ENCODE measurements around the gene NAPSA. TPM values are rescaled to one million over a fixed set of nuclear protein-coding genes. Genes with fewer than 3 reads are reported as not detected.

The NAPSA gene
- total RNA-seq, 2 donors from 2014 or later = 0.85 to 5.0 TPM

DNA sequence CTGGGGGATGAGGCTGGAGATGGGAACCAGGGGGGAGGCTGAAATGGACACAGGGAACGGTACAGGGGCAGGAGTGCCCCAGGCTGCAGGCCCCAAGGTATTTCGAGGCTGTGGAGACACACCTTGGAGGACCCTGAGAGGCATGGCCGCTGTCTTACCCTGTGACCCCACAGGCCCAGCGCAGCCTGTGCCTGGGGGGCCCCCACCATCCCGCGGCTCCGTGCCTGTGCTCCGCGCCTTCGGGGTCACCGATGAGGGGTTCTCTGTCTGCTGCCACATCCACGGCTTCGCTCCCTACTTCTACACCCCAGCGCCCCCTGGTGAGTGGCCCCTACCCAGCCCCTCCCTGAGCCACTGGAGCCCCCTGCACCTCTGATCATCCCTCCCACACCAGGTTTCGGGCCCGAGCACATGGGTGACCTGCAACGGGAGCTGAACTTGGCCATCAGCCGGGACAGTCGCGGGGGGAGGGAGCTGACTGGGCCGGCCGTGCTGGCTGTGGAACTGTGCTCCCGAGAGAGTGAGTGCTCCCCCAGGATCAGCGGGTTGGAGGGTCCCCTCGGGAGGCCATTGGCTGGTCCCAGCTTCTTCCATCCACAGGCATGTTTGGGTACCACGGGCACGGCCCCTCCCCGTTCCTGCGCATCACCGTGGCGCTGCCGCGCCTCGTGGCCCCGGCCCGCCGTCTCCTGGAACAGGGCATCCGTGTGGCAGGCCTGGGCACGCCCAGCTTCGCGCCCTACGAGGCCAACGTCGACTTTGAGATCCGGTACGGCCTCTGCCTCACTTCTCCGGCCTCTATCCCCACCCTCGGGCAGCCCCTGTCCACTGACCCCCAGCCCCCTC, 36.4 kb upstream of the NAPSA start:
- intact Hi-C loops (cut with DNase I) = no loop called here
- WGBS = 90% methylated on average over 48 of the region's 48 CpGs
- no peak overlapping the region for H3K27ac ChIP-seq

DNA sequence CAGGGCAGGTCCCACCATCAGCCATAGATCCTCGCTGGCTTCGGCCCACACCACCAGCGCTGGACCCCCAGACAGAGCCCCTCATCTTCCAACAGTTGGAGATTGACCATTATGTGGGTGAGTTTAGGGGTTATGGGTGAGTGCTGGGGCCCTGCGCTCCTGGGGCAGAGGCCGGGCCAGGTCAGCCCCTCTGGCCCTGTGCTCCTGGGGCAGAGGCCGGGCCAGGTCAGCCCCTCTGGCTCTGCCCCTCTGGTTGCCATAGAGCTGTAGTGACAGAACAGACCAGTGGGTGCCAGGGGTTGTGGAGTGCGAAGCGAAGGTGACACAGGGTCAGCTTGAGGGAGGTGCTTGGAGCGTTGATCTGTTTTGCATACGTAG, 33.9 kb upstream of the NAPSA start:
- no peaks in the 10 kb centered on the region for H3K27me3 ChIP-seq (replicated peaks; ENCODE audit: insufficient read depth)
- no peaks in the 10 kb centered on the region for H3K4me1 ChIP-seq (replicated peaks)
- no peak for DNase-seq (ENCODE audit: low spot score)
- no peak overlapping the region for H3K27ac ChIP-seq
- 95% methylated on average over 10 of the region's 10 CpGs for WGBS
- intact Hi-C loops (cut with DNase I) = no loop called here
- TF ChIP-seq POLR2A (IDR thresholded peaks at IDR 0.05) (no peak), POLR2AphosphoS5 (IDR thresholded peaks at IDR 0.05) (no peak)
- TF ChIP-seq, protein P1, sequence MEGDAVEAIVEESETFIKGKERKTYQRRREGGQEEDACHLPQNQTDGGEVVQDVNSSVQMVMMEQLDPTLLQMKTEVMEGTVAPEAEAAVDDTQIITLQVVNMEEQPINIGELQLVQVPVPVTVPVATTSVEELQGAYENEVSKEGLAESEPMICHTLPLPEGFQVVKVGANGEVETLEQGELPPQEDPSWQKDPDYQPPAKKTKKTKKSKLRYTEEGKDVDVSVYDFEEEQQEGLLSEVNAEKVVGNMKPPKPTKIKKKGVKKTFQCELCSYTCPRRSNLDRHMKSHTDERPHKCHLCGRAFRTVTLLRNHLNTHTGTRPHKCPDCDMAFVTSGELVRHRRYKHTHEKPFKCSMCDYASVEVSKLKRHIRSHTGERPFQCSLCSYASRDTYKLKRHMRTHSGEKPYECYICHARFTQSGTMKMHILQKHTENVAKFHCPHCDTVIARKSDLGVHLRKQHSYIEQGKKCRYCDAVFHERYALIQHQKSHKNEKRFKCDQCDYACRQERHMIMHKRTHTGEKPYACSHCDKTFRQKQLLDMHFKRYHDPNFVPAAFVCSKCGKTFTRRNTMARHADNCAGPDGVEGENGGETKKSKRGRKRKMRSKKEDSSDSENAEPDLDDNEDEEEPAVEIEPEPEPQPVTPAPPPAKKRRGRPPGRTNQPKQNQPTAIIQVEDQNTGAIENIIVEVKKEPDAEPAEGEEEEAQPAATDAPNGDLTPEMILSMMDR (IDR thresholded peaks at IDR 0.05) = no peak
- no peaks in the 10 kb centered on the region for H3K36me3 ChIP-seq
- H3K9me3 ChIP-seq = no peaks in the 10 kb centered on the region
- H3K4me3 ChIP-seq = no peak overlapping the region

More for the DNA sequence above, 36.4 kb upstream of the NAPSA start:
- no peak for DNase-seq (ENCODE audit: low spot score)
- Histone ChIP-seq H3K27me3 (replicated peaks; ENCODE audit: insufficient read depth) (no peaks in the 10 kb centered on the region), H3K4me1 (replicated peaks) (no peaks in the 10 kb centered on the region), H3K36me3 (no peaks in the 10 kb centered on the region), H3K4me3 (no peak overlapping the region), H3K9me3 (no peaks in the 10 kb centered on the region)
- TF ChIP-seq POLR2AphosphoS5 (IDR thresholded peaks at IDR 0.05) (no peak), POLR2A (IDR thresholded peaks at IDR 0.05) (no peak)
- TF ChIP-seq, protein P1 (IDR thresholded peaks at IDR 0.05) = no peak

DNA sequence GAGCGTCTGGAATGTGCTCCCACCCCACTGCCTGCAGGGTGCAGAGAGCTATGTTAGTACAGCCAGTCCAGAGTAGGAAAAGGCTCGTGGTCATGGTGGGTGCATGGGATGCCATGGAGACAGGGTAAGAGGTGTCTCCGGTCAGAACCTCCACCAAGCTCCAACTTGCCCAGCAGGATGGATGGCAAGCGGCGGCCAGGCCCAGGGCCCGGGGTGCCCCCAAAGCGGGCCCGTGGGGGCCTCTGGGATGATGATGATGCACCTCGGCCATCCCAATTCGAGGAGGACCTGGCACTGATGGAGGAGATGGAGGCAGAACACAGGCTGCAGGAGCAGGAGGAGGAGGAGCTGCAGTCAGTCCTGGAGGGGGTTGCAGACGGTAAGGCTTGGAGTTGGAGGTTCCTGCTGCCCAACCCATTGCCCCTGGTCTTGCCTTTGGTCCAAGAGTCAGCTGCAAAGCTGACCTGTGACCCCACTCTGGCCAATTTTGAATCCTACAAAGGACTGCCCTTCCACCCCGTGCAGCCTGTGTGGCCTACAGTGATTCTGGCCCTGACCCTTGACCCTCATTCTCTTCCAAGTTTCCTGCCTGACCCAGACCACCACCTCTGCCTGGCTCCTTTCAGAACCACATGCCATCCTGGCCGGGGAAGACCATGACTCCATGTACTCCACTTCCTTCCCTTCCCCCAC, 33.4 kb upstream of the NAPSA start:
- TF ChIP-seq POLR2A (IDR thresholded peaks at IDR 0.05) = no peak
- no peak for TF ChIP-seq POLR2AphosphoS5 (IDR thresholded peaks at IDR 0.05)
- TF ChIP-seq, protein P1 (IDR thresholded peaks at IDR 0.05) = no peak
- intact Hi-C loops (cut with DNase I) = no loop called here
- no peak for DNase-seq (ENCODE audit: low spot score)
- Histone ChIP-seq H3K27me3 (replicated peaks; ENCODE audit: insufficient read depth) (no peaks in the 10 kb centered on the region), H3K4me1 (replicated peaks) (no peaks in the 10 kb centered on the region), H3K36me3 (no peaks in the 10 kb centered on the region), H3K27ac (no peak overlapping the region), H3K4me3 (no peak overlapping the region), H3K9me3 (no peaks in the 10 kb centered on the region)
- WGBS = 93% methylated on average over 13 of the region's 13 CpGs

DNA sequence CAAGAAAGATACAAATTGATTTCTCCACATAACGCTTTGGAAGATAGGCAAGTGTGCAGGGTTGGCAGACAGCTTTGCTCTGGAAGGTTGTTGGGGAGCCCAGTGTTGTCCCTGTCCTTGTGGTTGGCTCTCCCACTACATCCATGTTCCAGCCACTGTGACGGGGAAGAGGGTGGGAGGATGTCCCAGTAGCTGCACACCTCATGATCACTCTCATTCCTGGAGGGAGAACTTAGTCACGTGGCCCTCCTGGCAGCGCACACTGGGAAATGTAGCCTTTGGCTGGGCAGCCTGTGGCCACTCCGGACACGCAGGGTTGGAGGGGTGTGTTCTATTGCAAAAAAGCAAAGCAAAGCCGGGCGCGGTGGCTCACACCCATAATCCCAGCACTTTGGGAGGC, 28.6 kb upstream of the NAPSA start:
- Histone ChIP-seq H3K27me3 (replicated peaks; ENCODE audit: insufficient read depth) (no peaks in the 10 kb centered on the region), H3K36me3 (no peaks in the 10 kb centered on the region), H3K9me3 (no peaks in the 10 kb centered on the region), H3K4me3 (no peak overlapping the region), H3K4me1 (replicated peaks) (no peaks in the 10 kb centered on the region), H3K27ac (no peak overlapping the region)
- DNase-seq (ENCODE audit: low spot score) = no peak
- intact Hi-C loops (cut with DNase I) = no loop called here
- WGBS = 94% methylated on average over 9 of the region's 9 CpGs
- TF ChIP-seq POLR2A (IDR thresholded peaks at IDR 0.05) = no peak
- TF ChIP-seq, protein P1 (IDR thresholded peaks at IDR 0.05) = no peak
- no peak for TF ChIP-seq POLR2AphosphoS5 (IDR thresholded peaks at IDR 0.05)

All from prostate gland (tissue), 2 donors.